ENCODE data around the gene C2CD4A. TPM values are rescaled to one million over a fixed set of nuclear protein-coding genes. Genes with fewer than 3 reads are reported as not detected.

C2CD4A gene
- total and polyA plus RNA-seq, 10 of the 15 experiments (the other 5 are each of a cell fraction or from before 2014, with no cell fraction given): not detected

- TF ChIP-seq PKNOX1 (IDR thresholded peaks at IDR 0.05) (no peak), ZNF217 (IDR thresholded peaks at IDR 0.05) (no peak), KAT2A (conservative IDR thresholded peaks at IDR 0.05; ENCODE audit: control insufficient read depth, low read depth, low read length) (no peak), ATF2 (IDR thresholded peaks at IDR 0.05; ENCODE audit: low read length) (no peak), USF1 (IDR thresholded peaks at IDR 0.05; ENCODE audit: borderline replicate concordance, extremely low read length, insufficient read depth, low read depth, low read length) (no peak), RUNX3 (IDR thresholded peaks at IDR 0.05; ENCODE audit: low read length) (peak; percentile 55), CHD4 (IDR thresholded peaks at IDR 0.05) (no peak), ZBTB40 (IDR thresholded peaks at IDR 0.05; ENCODE audit: borderline replicate concordance) (no peak), CEBPB (IDR thresholded peaks at IDR 0.05; ENCODE audit: borderline replicate concordance in 1 of 2, low read depth in 2 of 2, low read length in 2 of 2) (no peak), ATF3 (IDR thresholded peaks at IDR 0.05; ENCODE audit: borderline replicate concordance, extremely low read depth, low read depth, low read length) (no peak), BCL3 (IDR thresholded peaks at IDR 0.05; ENCODE audit: borderline replicate concordance, insufficient read depth, low read depth, low read length, poor library complexity, severe bottlenecking) (no peak), E4F1 (IDR thresholded peaks at IDR 0.05; ENCODE audit: borderline replicate concordance, partially characterized antibody) (no peak), SPI1 (IDR thresholded peaks at IDR 0.05; ENCODE audit: borderline replicate concordance, insufficient read depth, low read depth, low read length) (peak; percentile 64; the same call in 1 of the 2 replicates), HDAC6 (IDR thresholded peaks at IDR 0.05; ENCODE audit: unreplicated experiment) (no peak), NBN (IDR thresholded peaks at IDR 0.05) (0 out of 2 replicates have a peak, but pooled peaks have one; percentile 47), USF2 (IDR thresholded peaks at IDR 0.05; ENCODE audit: borderline replicate concordance, low read depth, low read length) (no peak), CREM (IDR thresholded peaks at IDR 0.05; ENCODE audit: low read depth) (0 out of 2 replicates have a peak, but pooled peaks have one; percentile 12)
Observed at GRCh38 chr15:62059816-62060112, 7.0 kb upstream of the C2CD4A start (continued).

Data from GM12878 (cell line).